Mesenchymal stem cell (in vitro differentiated cells and primary cell): ENCODE results near the gene FCRL2.

Experiments used
- DNase-seq: peaks from one replicate; pipeline ENCODE4 v3.0.0-alpha.2; 2013
- H2AFZ ChIP-seq: one replicate; pipeline ENCODE4 v1.6.1; 2013; ENCODE audit warnings: low read depth, mild to moderate bottlenecking, control low read depth, inconsistent platforms, low read length, moderate library complexity
- H2AK5ac ChIP-seq: 2 replicates; pipeline ENCODE4 v1.6.1; 2013; ENCODE audit warnings: low read length, moderate library complexity, mild to moderate bottlenecking, inconsistent platforms; ENCODE audit not compliant: severe bottlenecking
- H2BK120ac ChIP-seq: one replicate; pipeline ENCODE4 v1.6.1; 2013; ENCODE audit warnings: low read depth, mild to moderate bottlenecking, inconsistent platforms, low read length, moderate library complexity
- H2BK12ac ChIP-seq, 2 experiments: one replicate each; pipeline ENCODE4 v1.6.1; 2013; ENCODE audit warnings: inconsistent platforms in 2 of 2, low read length in 2 of 2, mild to moderate bottlenecking in 2 of 2, moderate library complexity in 2 of 2, control low read depth in 1 of 2
- H2BK15ac ChIP-seq: one replicate; pipeline ENCODE4 v1.6.1; 2013; ENCODE audit warnings: mild to moderate bottlenecking, low read depth, inconsistent platforms; ENCODE audit not compliant: poor library complexity, severe bottlenecking
- H2BK5ac ChIP-seq: 2 replicates; pipeline ENCODE4 v1.6.1; 2013; ENCODE audit warnings: low read depth, mild to moderate bottlenecking, low read length, control low read depth, inconsistent platforms; ENCODE audit not compliant: poor library complexity, severe bottlenecking
- H3K14ac ChIP-seq, 2 experiments: one replicate each; pipeline ENCODE4 v1.6.1; 2013; ENCODE audit warnings: inconsistent platforms in 2 of 2, low read length in 2 of 2, control low read depth in 1 of 2, mild to moderate bottlenecking in 1 of 2, moderate library complexity in 1 of 2
- H3K18ac ChIP-seq, 2 experiments: one replicate each; pipeline ENCODE4 v1.6.1; 2013; ENCODE audit warnings: inconsistent platforms in 2 of 2, low read length in 2 of 2, control low read depth in 1 of 2, low read depth in 1 of 2, mild to moderate bottlenecking in 1 of 2
- H3K23ac ChIP-seq, 2 experiments: one replicate each; pipeline ENCODE4 v1.6.1; 2013; ENCODE audit warnings: inconsistent platforms in 2 of 2, low read length in 2 of 2, mild to moderate bottlenecking in 2 of 2, moderate library complexity in 2 of 2, control low read depth in 1 of 2
- H3K27ac ChIP-seq: 2 replicates; pipeline ENCODE4 v1.5.1; 2013; ENCODE audit warnings: mild to moderate bottlenecking, moderate library complexity, low read length, control low read depth, inconsistent platforms; ENCODE audit not compliant: poor library complexity, severe bottlenecking
- H3K27me3 ChIP-seq, 2 experiments: 2 replicates each; pipeline versions ENCODE4 v1.6.1 to v1.7.0; 2013; ENCODE audit warnings: low read length in 2 of 2, mild to moderate bottlenecking in 2 of 2, moderate library complexity in 2 of 2, control low read depth in 1 of 2, inconsistent platforms in 1 of 2; ENCODE audit not compliant: control insufficient read depth in 1 of 2, insufficient read depth in 1 of 2
- H3K36me3 ChIP-seq, 2 experiments: 2 replicates each; pipeline versions ENCODE4 v1.6.1 to v1.7.0; 2013; ENCODE audit warnings: low read length in 2 of 2, control low read depth in 1 of 2, inconsistent platforms in 1 of 2, low read depth in 1 of 2, mild to moderate bottlenecking in 1 of 2; ENCODE audit not compliant: insufficient read depth in 2 of 2, control insufficient read depth in 1 of 2
- H3K4ac ChIP-seq, 2 experiments: one replicate each; pipeline ENCODE4 v1.6.1; 2013; ENCODE audit warnings: inconsistent platforms in 2 of 2, low read length in 2 of 2, mild to moderate bottlenecking in 2 of 2, moderate library complexity in 2 of 2, control low read depth in 1 of 2, low read depth in 1 of 2
- H3K4me1 ChIP-seq: 2 replicates; pipeline ENCODE4 v1.6.1; 2013; ENCODE audit warnings: low read depth, low read length, control low read depth; ENCODE audit not compliant: control insufficient read depth, insufficient read depth
- H3K4me2 ChIP-seq: 2 replicates; pipeline ENCODE4 v1.6.1; 2013; ENCODE audit warnings: low read length, mild to moderate bottlenecking, inconsistent platforms; ENCODE audit not compliant: poor library complexity, severe bottlenecking
- H3K4me3 ChIP-seq, 2 experiments: 2 replicates each; pipeline versions ENCODE4 v1.5.1 to v1.7.0; 2013; ENCODE audit warnings: low read length in 2 of 2, mild to moderate bottlenecking in 2 of 2, control low read depth in 1 of 2, low read depth in 1 of 2; ENCODE audit not compliant: insufficient read depth in 1 of 2
- H3K79me1 ChIP-seq: replicated peaks from 2 replicates; pipeline ENCODE4 v1.6.1; 2013; ENCODE audit warnings: mild to moderate bottlenecking, control low read depth, low read length, inconsistent platforms; ENCODE audit not compliant: poor library complexity, severe bottlenecking
- H3K9ac ChIP-seq: 2 replicates; pipeline ENCODE4 v1.7.0; 2013; ENCODE audit warnings: mild to moderate bottlenecking, low read length, moderate library complexity
- H3K9me3 ChIP-seq: 2 replicates; pipeline ENCODE4 v1.7.0; 2013; ENCODE audit warnings: mild to moderate bottlenecking, low read length; ENCODE audit not compliant: control insufficient read depth
- H4K8ac ChIP-seq: one replicate; pipeline ENCODE4 v1.6.1; 2013; ENCODE audit warnings: inconsistent platforms, mild to moderate bottlenecking, low read length, moderate library complexity
- H4K91ac ChIP-seq: one replicate; pipeline ENCODE4 v1.6.1; 2013; ENCODE audit warnings: mild to moderate bottlenecking, low read length, inconsistent platforms
- WGBS: methylation state at CpG from one replicate; pipeline ENCODE4 v1.1.7; 2013; ENCODE audit warnings: mixed read lengths; 5-methylcytosine and 5-hydroxymethylcytosine counted together

FCRL2 gene

DNA sequence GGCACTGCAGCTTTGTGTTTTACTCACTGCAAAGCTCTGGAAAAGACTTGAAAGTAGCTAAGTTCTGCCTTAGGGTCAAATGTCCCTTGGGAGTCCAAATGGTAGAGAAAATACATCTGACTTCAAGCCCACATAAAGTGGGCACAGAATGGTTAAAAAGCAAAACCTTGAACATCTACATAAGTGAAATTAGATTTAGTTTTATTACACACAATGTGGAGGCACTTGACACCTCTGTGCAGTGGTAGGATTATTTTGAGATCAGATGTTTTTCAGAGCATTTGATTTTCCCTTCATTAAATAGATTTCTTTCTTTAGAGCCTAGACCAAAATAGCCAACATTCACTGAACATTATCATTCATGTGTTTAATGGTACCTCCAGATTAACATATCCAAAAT lies 65.1 kb downstream of the FCRL2 start:
- H3K36me3 ChIP-seq = no peaks in the 10 kb centered on the region
- no peak overlapping the region for H4K8ac ChIP-seq
- H3K18ac ChIP-seq = no peak overlapping the region
- no peak overlapping the region for H2BK12ac ChIP-seq
- no peak overlapping the region for H3K14ac ChIP-seq
- no peak overlapping the region for H3K23ac ChIP-seq
- H2BK15ac ChIP-seq = no peak overlapping the region
- no peak overlapping the region for H3K4ac ChIP-seq
- no peaks in the 10 kb centered on the region for H3K27me3 ChIP-seq
- no peak overlapping the region for H2BK5ac ChIP-seq
- H3K4me2 ChIP-seq = no peak overlapping the region
- no peak overlapping the region for H4K91ac ChIP-seq
- DNase-seq = no peak
- no peaks in the 10 kb centered on the region for H3K9me3 ChIP-seq
- H3K27ac ChIP-seq = no peak overlapping the region
- H2AK5ac ChIP-seq = no peak overlapping the region
- H2AFZ ChIP-seq = no peak overlapping the region
- H3K9ac ChIP-seq = no peak overlapping the region
- no peak overlapping the region for H2BK120ac ChIP-seq
- H3K4me3 ChIP-seq = no peak overlapping the region
- no peaks in the 10 kb centered on the region for H3K79me1 ChIP-seq
- H3K4me1 ChIP-seq = no peaks in the 10 kb centered on the region

- H3K9ac ChIP-seq = no peak overlapping the region
Measured at GRCh38 chr1:157704878-157705277, 72.1 kb downstream of the FCRL2 start.

DNA sequence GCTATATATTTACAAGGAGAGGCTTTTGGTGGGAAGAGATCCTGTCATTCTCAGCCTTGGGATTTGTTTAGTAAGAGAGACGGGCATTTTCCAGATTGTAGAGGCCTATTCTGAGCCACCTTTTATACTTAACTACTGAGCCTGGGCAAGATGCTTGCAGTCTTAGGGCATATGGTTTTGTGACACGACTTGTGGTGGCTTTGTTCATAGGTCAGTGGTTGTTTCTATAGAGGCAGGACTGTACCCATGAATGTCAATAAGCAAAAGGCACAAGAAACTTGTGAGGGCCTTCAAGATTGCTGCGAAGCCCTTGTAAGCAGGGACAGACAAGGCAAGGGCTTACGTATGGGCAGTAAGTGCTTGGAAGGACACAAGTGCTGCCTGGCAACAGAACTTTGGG lies 73.0 kb downstream of the FCRL2 start:
- no peak overlapping the region for H3K4ac ChIP-seq
- H3K14ac ChIP-seq = no peak overlapping the region
- H3K27ac ChIP-seq = no peak overlapping the region
- no peak overlapping the region for H3K23ac ChIP-seq
- no peak overlapping the region for H2BK120ac ChIP-seq
- no peaks in the 10 kb centered on the region for H3K9me3 ChIP-seq
- no peak overlapping the region for H2AK5ac ChIP-seq
- no peak overlapping the region for H4K8ac ChIP-seq
- no peak overlapping the region for H2AFZ ChIP-seq
- no peaks in the 10 kb centered on the region for H3K4me1 ChIP-seq
- peaks cover 0 to 6% of the 10 kb centered on the region in 2 experiments for H3K27me3 ChIP-seq
- H3K36me3 ChIP-seq = no peaks in the 10 kb centered on the region
- H3K18ac ChIP-seq = no peak overlapping the region
- no peaks in the 10 kb centered on the region for H3K79me1 ChIP-seq
- H3K4me2 ChIP-seq = no peak overlapping the region
- no peak overlapping the region for H3K4me3 ChIP-seq
- 65% methylated on average over 4 of the region's 4 CpGs for WGBS
- DNase-seq = no peak
- H2BK15ac ChIP-seq = no peak overlapping the region
- no peak overlapping the region for H4K91ac ChIP-seq
- H2BK5ac ChIP-seq = no peak overlapping the region
- no peak overlapping the region for H2BK12ac ChIP-seq
- no peak overlapping the region for H3K9ac ChIP-seq

More at GRCh38 chr1:157704878-157705277, 72.1 kb downstream of the FCRL2 start:
- no peak overlapping the region for H3K4ac ChIP-seq
- no peaks in the 10 kb centered on the region for H3K9me3 ChIP-seq
- H3K23ac ChIP-seq = no peak overlapping the region
- H4K8ac ChIP-seq = no peak overlapping the region
- no peak overlapping the region for H3K14ac ChIP-seq
- H2BK120ac ChIP-seq = no peak overlapping the region
- no peak overlapping the region for H3K4me2 ChIP-seq
- no peak overlapping the region for H3K27ac ChIP-seq
- no peak overlapping the region for H4K91ac ChIP-seq
- no peaks in the 10 kb centered on the region for H3K4me1 ChIP-seq
- no peak for DNase-seq
- H2BK15ac ChIP-seq = no peak overlapping the region
- no peak overlapping the region for H2BK5ac ChIP-seq
- H3K36me3 ChIP-seq = no peaks in the 10 kb centered on the region
- H3K18ac ChIP-seq = no peak overlapping the region
- H3K4me3 ChIP-seq = no peak overlapping the region
- H3K27me3 ChIP-seq = peaks cover 0 to 1% of the 10 kb centered on the region in 2 experiments
- H2AFZ ChIP-seq = no peak overlapping the region
- H3K79me1 ChIP-seq = no peaks in the 10 kb centered on the region
- no peak overlapping the region for H2BK12ac ChIP-seq
- H2AK5ac ChIP-seq = no peak overlapping the region

- no peaks in the 10 kb centered on the region for H3K4me1 ChIP-seq
- no peak overlapping the region for H3K4me2 ChIP-seq
- H3K14ac ChIP-seq = no peak overlapping the region
- no peak overlapping the region for H3K9ac ChIP-seq
- no peak overlapping the region for H3K4me3 ChIP-seq
- H4K8ac ChIP-seq = no peak overlapping the region
- no peak overlapping the region for H2BK120ac ChIP-seq
- H2AFZ ChIP-seq = no peak overlapping the region
- no peak overlapping the region for H3K18ac ChIP-seq
- H4K91ac ChIP-seq = no peak overlapping the region
- H3K23ac ChIP-seq = no peak overlapping the region
- H3K36me3 ChIP-seq = no peaks in the 10 kb centered on the region
- DNase-seq = no peak
- H3K27me3 ChIP-seq = peaks cover 3 to 15% of the 10 kb centered on the region in 2 experiments
- no peak overlapping the region for H2BK12ac ChIP-seq
- no peak overlapping the region for H2BK5ac ChIP-seq
- no peaks in the 10 kb centered on the region for H3K9me3 ChIP-seq
- WGBS = 69% methylated on average over 2 of the region's 5 CpGs
- no peaks in the 10 kb centered on the region for H3K79me1 ChIP-seq
- H2AK5ac ChIP-seq = no peak overlapping the region
- no peak overlapping the region for H3K27ac ChIP-seq
- H2BK15ac ChIP-seq = no peak overlapping the region
- H3K4ac ChIP-seq = no peak overlapping the region
Measured at GRCh38 chr1:157702308-157702825, 74.6 kb downstream of the FCRL2 start.
